GM20000 (cell line): ENCODE measurements around the gene DTL.

Experiments used
- DNase-seq: peaks from one replicate; pipeline ENCODE4 v3.0.0; 2012; ENCODE audit warnings: low spot score
- CTCF ChIP-seq: IDR thresholded peaks from 2 replicates; pipeline ENCODE4 v1.5.1; 2012; ENCODE audit warnings: mild to moderate bottlenecking, control low read depth; ENCODE audit errors: extremely low read depth, missing control alignments

The DTL gene

GRCh38 chr1:212062832-212063438, 27.4 kb downstream of the DTL start:
- peak; percentile 21 for TF ChIP-seq CTCF
- DNase-seq = peak; percentile 19

- TF ChIP-seq CTCF = no peak
- no peak for DNase-seq
These were observed 32.2 kb downstream of the DTL start for GRCh38 chr1:212067787-212068186.

- peak; percentile 22 for DNase-seq
- peak; percentile 28 for TF ChIP-seq CTCF
These were observed 35.3 kb downstream of the DTL start for GRCh38 chr1:212070720-212071302.

- no peak for TF ChIP-seq CTCF
- DNase-seq = no peak
These were observed 36.5 kb downstream of the DTL start for GRCh38 chr1:212072047-212072446.

- no peak for TF ChIP-seq CTCF
These were observed 37.9 kb downstream of the DTL start for GRCh38 chr1:212073490-212073889.

GRCh38 chr1:212074313-212074712, 38.8 kb downstream of the DTL start:
- DNase-seq = no peak
- no peak for TF ChIP-seq CTCF

More at GRCh38 chr1:212073490-212073889, 37.9 kb downstream of the DTL start:
- no peak for DNase-seq

GRCh38 chr1:212074856-212075255, 39.3 kb downstream of the DTL start:
- no peak for TF ChIP-seq CTCF
- DNase-seq = no peak
